Measurements from ENCODE around the gene TMEM63B.
A peak's percentile ranks its signal among the peaks of the same experiment; 100 is the strongest.
"Not testable (repeated sequence)": the region's sequence is repeated elsewhere in the genome, so short reads cannot be mapped to it uniquely, and the experiment has no call there.

The TMEM63B gene

DNA sequence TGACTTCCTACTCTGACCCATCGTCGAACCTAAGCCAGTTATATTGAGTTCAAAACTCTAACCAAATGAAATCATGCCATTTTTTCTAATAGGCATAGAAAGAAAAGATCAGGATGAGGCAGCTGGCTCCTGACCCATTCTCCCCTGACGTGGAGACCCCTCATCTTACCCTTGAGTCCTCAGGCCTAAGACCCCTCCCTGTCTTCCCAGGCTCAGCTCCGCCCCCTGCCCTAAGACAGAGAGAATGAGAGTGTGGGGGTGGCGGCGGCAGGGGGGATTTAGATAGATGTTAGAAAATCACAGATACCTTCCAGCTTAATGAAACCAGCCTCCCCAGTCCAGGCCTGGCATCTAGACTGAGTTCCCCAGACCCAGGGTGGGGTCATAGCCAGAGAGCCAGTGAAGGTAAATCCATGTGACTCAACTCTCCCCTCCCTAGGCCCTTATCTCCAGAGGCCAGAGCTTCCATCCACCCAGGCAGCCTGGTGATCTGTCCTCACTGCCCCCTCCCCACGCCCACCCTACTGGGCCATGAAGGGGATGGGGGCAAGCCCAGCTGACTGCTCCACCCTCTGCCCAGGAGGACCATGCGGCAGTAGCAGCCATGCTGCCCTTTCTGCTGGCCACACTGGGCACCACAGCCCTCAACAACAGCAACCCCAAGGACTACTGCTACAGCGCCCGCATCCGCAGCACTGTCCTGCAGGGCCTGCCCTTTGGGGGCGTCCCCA is 6.8 kb downstream of the TMEM63B start:
- no peak for TF ChIP-seq POLR2A (IDR thresholded peaks at IDR 0.05; ENCODE audit: low read depth, low read length)
- DNase-seq (ENCODE audit: insufficient read length, low spot score) = no peak
- no peak for FAIRE-seq

DNA sequence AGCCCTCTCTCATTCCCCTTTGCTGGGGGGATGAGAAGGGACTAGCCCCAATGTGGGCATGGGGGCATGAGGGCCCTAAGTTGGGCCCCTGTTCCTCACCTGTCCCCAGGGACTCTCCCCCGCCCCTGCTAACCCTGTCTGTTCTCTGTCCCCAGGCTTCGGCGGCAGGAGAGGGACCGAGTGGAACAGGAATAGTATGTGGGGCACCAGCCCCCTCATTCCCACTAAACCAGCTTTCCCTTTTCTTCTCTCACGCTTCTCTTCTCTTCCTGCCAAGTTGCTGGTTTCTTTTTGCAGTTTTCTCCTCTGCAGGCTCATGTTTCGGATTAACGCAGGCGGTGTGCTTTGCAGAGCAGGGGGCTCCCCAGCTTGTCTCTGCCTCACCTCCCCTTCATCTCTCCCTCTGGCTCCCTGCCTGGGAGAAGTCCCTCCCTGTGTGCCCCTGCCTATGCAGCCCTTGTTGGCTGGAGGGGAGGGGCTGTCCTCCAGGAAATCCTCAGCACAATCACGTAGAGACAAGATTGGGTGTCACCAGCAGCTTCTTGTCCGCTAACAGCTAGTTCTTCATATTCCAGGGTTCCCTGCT is 7.9 kb downstream of the TMEM63B start:
- no peak for DNase-seq (ENCODE audit: insufficient read length, low spot score)
- FAIRE-seq = no peak
- no peak for TF ChIP-seq POLR2A (IDR thresholded peaks at IDR 0.05; ENCODE audit: low read depth, low read length)

DNA sequence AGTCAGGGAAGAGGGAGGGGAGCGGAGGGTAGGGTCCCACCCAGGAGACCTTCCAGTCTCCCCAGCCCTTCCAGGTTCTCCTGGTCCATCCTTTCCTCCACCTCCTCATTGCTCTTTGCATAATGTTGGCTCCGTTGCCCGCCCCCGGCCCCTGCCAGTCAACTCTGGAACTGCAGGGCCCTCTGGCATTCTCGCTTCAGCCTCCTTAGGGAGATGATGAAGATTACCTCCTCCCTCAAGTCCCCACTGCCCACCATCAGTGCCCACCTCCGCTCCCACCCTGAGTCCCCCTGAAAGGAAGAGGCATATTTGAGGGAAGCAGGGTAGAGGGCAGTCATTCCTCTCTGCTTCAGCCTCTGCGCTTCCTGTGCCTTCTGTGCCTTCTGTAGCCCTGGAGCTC is 8.5 kb downstream of the TMEM63B start:
- TF ChIP-seq POLR2A (IDR thresholded peaks at IDR 0.05; ENCODE audit: low read depth, low read length) = no peak
- DNase-seq (ENCODE audit: insufficient read length, low spot score) (no peak), FAIRE-seq (no peak)

DNA sequence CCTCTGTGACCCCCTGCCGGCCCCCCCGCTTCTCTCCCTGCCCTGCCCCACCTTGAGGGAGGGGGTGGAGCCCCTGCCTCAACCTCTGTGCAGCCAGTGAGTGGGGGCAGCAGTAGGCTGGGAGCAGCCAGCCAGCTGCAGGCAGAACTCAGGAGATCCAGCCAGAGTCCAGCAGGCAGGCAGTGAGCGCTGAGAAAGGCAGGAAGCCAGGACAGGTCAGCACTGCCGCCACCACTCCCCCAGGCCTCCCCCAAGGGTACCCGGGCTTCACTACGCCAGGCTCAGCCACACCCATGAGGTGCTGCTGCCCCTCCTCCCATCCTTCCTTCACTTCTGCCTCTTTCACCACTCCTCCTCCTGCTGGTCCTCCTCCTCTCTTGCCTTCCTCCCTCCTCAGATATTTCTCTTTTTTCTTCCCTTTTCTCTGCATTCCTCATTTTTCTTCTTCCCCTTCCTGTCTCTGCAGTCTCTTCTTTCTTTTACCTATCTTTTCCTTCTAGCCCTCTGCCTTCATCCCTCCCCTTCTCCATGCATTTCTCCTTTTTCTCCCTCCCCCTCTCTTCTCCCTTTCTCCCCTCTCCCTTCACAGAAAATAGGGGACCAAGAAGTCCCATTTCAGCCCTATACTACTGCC is 11.5 kb downstream of the TMEM63B start:
- TF ChIP-seq POLR2A (IDR thresholded peaks at IDR 0.05; ENCODE audit: low read depth, low read length) = no peak
- FAIRE-seq (no peak), DNase-seq (ENCODE audit: insufficient read length, low spot score) (no peak)

DNA sequence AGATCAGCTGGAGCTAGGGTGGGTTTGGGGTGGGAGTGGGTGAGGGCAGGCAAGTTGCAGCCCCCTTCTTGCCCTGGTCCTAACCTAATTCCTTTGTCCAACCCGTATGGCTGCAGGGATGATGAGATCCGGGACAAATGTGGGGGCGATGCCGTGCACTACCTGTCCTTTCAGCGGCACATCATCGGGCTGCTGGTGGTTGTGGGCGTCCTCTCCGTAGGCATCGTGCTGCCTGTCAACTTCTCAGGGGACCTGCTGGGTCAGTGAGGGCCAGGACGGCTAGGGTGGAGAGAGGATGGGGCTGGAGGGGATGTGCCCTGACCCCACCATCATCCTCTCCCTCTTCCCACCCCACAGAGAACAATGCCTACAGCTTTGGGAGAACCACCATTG is 12.0 kb downstream of the TMEM63B start:
- FAIRE-seq = no peak
- no peak for TF ChIP-seq POLR2A (IDR thresholded peaks at IDR 0.05; ENCODE audit: low read depth, low read length)

DNA sequence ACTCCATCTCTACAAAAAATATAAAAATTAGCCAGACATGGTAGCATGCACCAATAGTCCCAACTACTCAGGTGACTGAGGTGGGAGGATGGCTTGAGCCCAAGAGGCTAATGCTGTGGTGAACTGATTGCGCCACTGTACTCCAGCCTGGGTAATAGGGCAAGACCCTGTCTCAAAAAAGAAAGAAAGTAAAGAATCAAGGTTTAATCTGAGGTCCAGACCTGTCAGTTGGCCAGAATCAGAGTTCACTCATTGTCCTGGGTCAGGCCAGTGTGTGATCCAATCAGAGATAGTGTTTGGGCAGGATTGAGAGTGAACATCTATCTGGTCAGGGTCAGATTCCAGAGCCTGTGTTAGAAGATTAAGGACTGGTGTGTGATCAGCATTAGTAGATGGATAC is 15.5 kb downstream of the TMEM63B start:
- no peak for TF ChIP-seq POLR2A (IDR thresholded peaks at IDR 0.05; ENCODE audit: low read depth, low read length)
- no peak for FAIRE-seq
- DNase-seq (ENCODE audit: insufficient read length, low spot score) = no peak

More for the DNA sequence above, 12.0 kb downstream of the TMEM63B start:
- DNase-seq (ENCODE audit: insufficient read length, low spot score) = no peak

DNA sequence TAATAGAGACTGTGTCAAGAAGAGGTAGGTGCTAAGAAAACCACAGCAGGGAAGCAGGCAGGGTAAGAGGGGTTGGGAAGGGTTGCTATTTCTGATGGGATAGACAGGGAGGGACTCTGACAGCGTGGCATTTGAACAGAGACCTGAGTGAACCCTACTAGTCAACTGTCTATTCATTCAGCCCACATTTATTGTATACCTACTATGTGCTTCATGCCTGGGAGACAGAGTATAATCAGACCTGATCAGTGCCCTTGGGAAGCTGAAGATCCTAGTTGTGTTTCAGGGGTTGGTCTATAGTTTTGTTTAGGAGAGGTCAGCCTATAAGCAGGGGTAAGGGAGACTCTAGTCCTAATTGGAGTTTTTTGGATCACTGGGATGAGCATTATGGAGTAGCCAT is 16.4 kb downstream of the TMEM63B start:
- no peak for FAIRE-seq
- no peak for TF ChIP-seq POLR2A (IDR thresholded peaks at IDR 0.05; ENCODE audit: low read depth, low read length)
- DNase-seq (ENCODE audit: insufficient read length, low spot score) = no peak

DNA sequence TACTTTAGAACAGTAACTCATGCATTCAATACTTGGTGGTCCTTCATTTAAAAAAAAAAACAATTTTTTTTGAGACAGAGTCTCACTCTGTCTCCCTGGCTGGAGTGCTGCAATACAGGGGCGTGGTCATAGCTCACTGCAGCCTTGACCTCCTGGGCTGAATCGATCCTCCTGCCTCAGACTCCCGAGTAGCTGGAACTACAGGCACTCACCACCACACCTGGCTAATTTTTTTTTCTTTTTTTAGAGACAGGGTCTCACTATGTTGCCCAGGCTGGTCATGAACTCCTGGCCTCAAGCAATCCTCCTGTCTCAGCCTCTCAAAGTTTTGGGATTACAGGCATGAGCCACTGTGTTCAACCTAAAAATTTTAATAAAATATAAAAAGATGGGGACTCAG is 17.2 kb downstream of the TMEM63B start:
- FAIRE-seq = not testable (repeated sequence)

DNA sequence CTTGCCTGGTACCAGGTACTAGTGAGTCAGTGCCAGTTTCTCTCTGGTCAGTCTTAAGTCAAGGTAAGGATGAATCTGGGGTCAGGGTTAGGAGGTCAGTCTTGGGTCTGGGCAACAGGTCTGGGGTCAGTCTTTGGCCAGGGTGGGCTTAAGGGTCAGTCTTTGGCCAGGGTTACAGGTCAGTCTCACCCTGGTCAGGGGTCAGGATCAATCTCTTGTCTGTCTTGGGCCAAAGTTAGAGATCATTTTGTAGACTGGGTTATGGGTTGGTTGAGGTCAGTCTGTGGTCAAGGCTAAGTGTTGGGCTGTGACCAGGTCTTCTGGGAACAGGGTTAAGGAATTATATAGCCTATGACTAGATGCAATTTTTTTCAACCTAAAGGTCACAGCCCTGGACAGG is 18.5 kb downstream of the TMEM63B start:
- no peak for FAIRE-seq
- no peak for DNase-seq (ENCODE audit: insufficient read length, low spot score)
- no peak for TF ChIP-seq POLR2A (IDR thresholded peaks at IDR 0.05; ENCODE audit: low read depth, low read length)

More for the DNA sequence above, 17.2 kb downstream of the TMEM63B start:
- DNase-seq (ENCODE audit: insufficient read length, low spot score) = not testable (repeated sequence)

DNA sequence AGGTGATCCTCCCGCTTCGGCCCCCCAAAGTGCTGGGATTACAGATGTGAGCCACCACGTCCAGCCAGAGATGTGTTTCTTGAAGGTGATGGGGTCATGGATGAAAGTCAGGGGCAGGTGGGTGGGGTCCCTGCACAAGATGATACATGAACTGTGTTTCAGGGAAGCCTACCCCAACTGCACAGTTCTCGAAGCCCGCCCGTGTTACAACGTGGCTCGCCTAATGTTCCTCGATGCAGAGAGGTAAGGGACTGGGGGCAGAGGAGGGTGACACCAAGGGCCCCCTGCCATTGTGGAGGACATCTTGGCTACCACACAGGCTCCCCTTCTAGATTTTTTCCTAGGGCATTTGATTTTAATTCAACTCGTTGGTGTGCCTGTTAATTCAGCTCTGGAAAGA is 19.3 kb downstream of the TMEM63B start:
- TF ChIP-seq POLR2A (IDR thresholded peaks at IDR 0.05; ENCODE audit: low read depth, low read length) = no peak
- no peak for FAIRE-seq

DNA sequence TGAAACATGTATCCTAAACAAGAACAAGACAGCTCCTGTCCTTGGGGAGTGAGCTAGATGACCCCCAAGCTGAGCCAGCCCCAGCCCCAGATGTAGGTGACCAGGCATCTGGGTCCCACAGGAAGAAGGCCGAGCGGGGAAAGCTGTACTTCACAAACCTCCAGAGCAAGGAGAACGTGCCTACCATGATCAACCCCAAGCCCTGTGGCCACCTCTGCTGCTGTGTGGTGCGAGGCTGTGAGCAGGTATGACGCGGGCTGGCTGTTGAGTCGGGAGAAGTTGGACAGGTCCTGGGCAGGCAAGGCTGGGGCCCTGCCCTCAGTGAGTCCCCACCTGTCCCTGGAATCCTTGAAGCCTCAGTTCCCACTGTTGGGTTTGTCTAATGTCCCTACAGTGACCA is 19.9 kb downstream of the TMEM63B start:
- FAIRE-seq = no peak
- no peak for TF ChIP-seq POLR2A (IDR thresholded peaks at IDR 0.05; ENCODE audit: low read depth, low read length)
- DNase-seq (ENCODE audit: insufficient read length, low spot score) = no peak

More for the DNA sequence above, 19.3 kb downstream of the TMEM63B start:
- DNase-seq (ENCODE audit: insufficient read length, low spot score) = no peak

DNA sequence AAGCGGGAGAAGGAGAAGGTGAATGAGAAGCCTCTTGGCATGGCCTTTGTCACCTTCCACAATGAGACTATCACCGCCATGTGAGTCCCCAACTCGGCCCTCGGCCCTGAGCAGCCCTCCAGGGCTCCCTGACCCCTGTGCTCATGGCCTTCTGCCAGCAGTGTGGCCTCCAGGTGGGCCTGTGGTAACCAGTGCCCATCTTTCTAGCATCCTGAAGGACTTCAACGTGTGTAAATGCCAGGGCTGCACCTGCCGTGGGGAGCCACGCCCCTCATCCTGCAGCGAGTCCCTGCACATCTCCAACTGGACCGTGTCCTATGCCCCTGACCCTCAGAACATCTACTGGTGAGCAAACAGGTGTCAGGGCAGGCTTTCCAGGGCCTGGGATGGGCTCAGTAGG is 21.0 kb downstream of the TMEM63B start:
- no peak for FAIRE-seq
- no peak for DNase-seq (ENCODE audit: insufficient read length, low spot score)
- 0 out of 2 replicates have a peak, but pooled peaks have one; percentile 10 for TF ChIP-seq POLR2A (IDR thresholded peaks at IDR 0.05; ENCODE audit: low read depth, low read length)

DNA sequence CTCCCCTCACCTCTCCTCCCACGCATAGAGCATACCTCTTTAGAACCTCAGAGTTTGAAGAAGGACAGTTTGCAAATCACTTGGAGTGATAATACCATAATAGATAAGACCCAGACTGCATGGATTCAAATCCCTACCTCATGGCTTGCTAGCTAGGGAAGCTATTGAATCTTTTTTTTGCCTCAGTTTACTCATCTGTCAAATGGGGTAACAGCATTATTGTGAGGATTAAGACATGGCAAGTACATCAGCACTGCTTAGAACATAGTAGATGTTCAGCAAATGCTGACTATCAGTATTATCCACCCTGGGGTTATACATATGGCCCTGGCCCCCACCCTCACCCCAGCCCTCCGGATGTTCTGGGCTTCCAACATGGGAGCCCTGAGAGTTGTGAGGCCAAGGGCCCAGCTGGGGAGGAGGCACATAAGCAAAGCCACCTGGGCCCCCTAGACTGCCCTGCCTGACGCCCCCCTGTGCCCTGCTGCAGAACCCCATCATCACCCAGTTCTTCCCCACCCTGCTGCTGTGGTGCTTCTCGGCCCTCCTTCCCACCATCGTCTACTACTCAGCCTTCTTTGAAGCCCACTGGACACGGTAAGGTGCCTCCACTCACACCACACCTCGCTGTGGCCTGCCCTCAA is 22.1 kb downstream of the TMEM63B start:
- TF ChIP-seq POLR2A (IDR thresholded peaks at IDR 0.05; ENCODE audit: low read depth, low read length) = no peak
- DNase-seq (ENCODE audit: insufficient read length, low spot score) (no peak), FAIRE-seq (no peak)

DNA sequence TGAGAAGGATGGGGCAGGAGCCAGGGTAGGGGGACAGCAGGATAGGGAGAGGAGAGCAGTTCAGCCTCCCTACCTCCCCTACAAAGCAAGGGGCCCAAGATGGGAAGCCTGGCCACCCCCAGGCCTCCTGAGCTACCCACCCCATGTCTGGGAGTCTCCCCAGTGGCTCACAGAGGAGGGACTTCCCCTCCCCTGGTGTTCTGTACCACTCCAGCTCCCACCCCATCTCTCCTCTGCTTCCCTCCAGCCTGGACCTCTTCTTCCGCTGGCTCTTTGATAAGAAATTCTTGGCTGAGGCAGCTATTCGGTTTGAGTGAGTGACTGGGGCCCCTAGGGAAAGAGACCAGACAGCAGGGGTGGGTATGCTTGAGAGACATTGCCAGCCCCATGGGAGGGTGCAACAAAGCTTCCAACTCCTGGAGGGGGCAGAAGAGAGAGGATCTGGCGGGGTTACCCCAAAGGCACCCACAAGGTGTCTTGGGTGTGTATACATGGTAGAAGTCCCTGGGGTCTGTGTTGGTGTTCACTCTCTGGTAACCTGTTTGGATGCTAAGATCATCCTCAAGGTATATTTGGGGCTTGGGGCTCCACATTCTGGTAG is 23.1 kb downstream of the TMEM63B start:
- DNase-seq (ENCODE audit: insufficient read length, low spot score) = no peak
- FAIRE-seq = no peak
- no peak for TF ChIP-seq POLR2A (IDR thresholded peaks at IDR 0.05; ENCODE audit: low read depth, low read length)
